Spleen (tissue), 7 donors: Measurements from ENCODE around the gene TAF3.

ENCODE experiments used
- POLR2A ChIP-seq, 3 donors: fragments of 450-650 bp; IDR thresholded peaks; one replicate each; pipeline ENCODE4 v1.5.1; 2017; ENCODE audit warnings: antibody characterized with exemption in 3 of 3, mild to moderate bottlenecking in 1 of 3
- TF ChIP-seq, protein P1 (sequence below), 11 experiments: fragments of 200-600 bp in 7 of 11; fragments of 450-650 bp in 4 of 11; sonication (generic) in 4 of 11; IDR thresholded peaks in 8 of 11; conservative IDR thresholded peaks in 3 of 11; 1 replicate in 7 of 11; 2 replicates in 4 of 11; pipeline versions ENCODE4 v1.4.0 to v1.8.0; 2016 to 2021; ENCODE audit warnings: antibody characterized with exemption in 11 of 11, inconsistent platforms in 4 of 11, mild to moderate bottlenecking in 1 of 11
- donor health status: DM: no; HTN: no; CAD: no; lungs with moderate emphysema.
- donor health status: DM: no; HTN: no; CAD: no.
- donor health status: DM: no; HTN: no; CAD: no.

DNA sequence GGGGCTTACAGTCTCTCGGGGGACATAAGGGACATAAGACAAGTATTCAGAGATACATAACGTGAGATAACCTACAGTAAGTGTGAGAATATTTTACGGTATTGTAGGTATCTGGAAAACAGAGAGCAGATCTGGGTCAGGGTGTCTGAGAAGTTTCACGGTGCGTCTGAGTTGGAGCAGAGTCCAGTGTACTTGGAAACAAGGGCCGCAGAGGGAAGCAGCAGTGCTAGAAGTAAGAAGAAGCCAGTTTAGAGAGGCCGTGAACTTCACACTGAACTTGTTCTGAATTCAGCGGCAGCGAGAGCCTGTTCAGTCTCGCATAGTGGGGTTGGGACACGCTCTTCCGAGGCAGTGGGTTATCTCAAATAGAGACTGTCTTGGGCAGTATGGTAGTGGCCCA is 85.5 kb downstream of the TAF3 start:
- TF ChIP-seq, protein P1, sequence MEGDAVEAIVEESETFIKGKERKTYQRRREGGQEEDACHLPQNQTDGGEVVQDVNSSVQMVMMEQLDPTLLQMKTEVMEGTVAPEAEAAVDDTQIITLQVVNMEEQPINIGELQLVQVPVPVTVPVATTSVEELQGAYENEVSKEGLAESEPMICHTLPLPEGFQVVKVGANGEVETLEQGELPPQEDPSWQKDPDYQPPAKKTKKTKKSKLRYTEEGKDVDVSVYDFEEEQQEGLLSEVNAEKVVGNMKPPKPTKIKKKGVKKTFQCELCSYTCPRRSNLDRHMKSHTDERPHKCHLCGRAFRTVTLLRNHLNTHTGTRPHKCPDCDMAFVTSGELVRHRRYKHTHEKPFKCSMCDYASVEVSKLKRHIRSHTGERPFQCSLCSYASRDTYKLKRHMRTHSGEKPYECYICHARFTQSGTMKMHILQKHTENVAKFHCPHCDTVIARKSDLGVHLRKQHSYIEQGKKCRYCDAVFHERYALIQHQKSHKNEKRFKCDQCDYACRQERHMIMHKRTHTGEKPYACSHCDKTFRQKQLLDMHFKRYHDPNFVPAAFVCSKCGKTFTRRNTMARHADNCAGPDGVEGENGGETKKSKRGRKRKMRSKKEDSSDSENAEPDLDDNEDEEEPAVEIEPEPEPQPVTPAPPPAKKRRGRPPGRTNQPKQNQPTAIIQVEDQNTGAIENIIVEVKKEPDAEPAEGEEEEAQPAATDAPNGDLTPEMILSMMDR (IDR thresholded peaks at IDR 0.05 in 8 of 11, conservative IDR thresholded peaks at IDR 0.05 in 3 of 11): no peak
- no peak for TF ChIP-seq POLR2A (IDR thresholded peaks at IDR 0.05)
